ENCODE measurements around the gene OR9G4. TPM values are rescaled to one million over a fixed set of nuclear protein-coding genes. Genes with fewer than 3 reads are reported as not detected.

Gene OR9G4
- total RNA-seq, 4 donors from 2014 or later, result not detected

- Histone ChIP-seq H3K9me3 (no peaks in the 10 kb centered on the region), H3K27ac (no peak overlapping the region), H3K4me3 (no peak overlapping the region), H3K4me1 (no peaks in the 10 kb centered on the region), H3K27me3 (no peaks in the 10 kb centered on the region), H3K36me3 (no peaks in the 10 kb centered on the region)
- intact Hi-C loops (cut with DNase I; ENCODE audit: low total_unique reads), result no loop called here
- TF ChIP-seq CTCF (IDR thresholded peaks at IDR 0.05 in 4 of 5, conservative IDR thresholded peaks at IDR 0.05 in 1 of 5) (no peak), POLR2A (IDR thresholded peaks at IDR 0.05) (no peak)
- DNase-seq, result no peak
- ATAC-seq, result no peak
- in situ Hi-C loops (cut with MboI; ENCODE audit: low sequenced_read_pairs in 4 of 4), result no loop called here
Measured at GRCh38 chr11:56764976-56765375, 16.5 kb upstream of the OR9G4 start.

- intact Hi-C loops (cut with DNase I; ENCODE audit: low total_unique reads) (no loop called here), in situ Hi-C loops (cut with MboI; ENCODE audit: low sequenced_read_pairs in 4 of 4) (no loop called here)
- ATAC-seq, result no peak
- no peak for DNase-seq
- Histone ChIP-seq H3K4me1 (no peaks in the 10 kb centered on the region), H3K27me3 (no peaks in the 10 kb centered on the region), H3K36me3 (no peaks in the 10 kb centered on the region), H3K27ac (no peak overlapping the region), H3K4me3 (no peak overlapping the region), H3K9me3 (no peaks in the 10 kb centered on the region)
- TF ChIP-seq POLR2A (IDR thresholded peaks at IDR 0.05) (no peak), CTCF (IDR thresholded peaks at IDR 0.05 in 4 of 5, conservative IDR thresholded peaks at IDR 0.05 in 1 of 5) (no peak)
Measured at GRCh38 chr11:56751480-56751879, 3.0 kb upstream of the OR9G4 start.

- ATAC-seq, result no peak
- Histone ChIP-seq H3K4me3 (no peak overlapping the region), H3K27me3 (no peaks in the 10 kb centered on the region), H3K4me1 (no peaks in the 10 kb centered on the region), H3K27ac (no peak overlapping the region), H3K9me3 (no peaks in the 10 kb centered on the region), H3K36me3 (no peaks in the 10 kb centered on the region)
- in situ Hi-C loops (cut with MboI; ENCODE audit: low sequenced_read_pairs in 4 of 4), result no loop called here
- no peak for TF ChIP-seq POLR2A (IDR thresholded peaks at IDR 0.05)
- no peak for TF ChIP-seq CTCF (IDR thresholded peaks at IDR 0.05 in 4 of 5, conservative IDR thresholded peaks at IDR 0.05 in 1 of 5)
- DNase-seq, result no peak
- intact Hi-C loops (cut with DNase I; ENCODE audit: low total_unique reads), result no loop called here
Measured at GRCh38 chr11:56750190-56750589, 1.7 kb upstream of the OR9G4 start.

- intact Hi-C loops (cut with DNase I; ENCODE audit: low total_unique reads), result no loop called here
- H3K36me3 ChIP-seq, result no peaks in the 10 kb centered on the region
Measured at GRCh38 chr11:56740886-56741285, 7.6 kb downstream of the OR9G4 start.

More at GRCh38 chr11:56740886-56741285, 7.6 kb downstream of the OR9G4 start:
- Histone ChIP-seq H3K4me3 (no peak overlapping the region), H3K27ac (no peak overlapping the region), H3K9me3 (no peaks in the 10 kb centered on the region), H3K27me3 (no peaks in the 10 kb centered on the region), H3K4me1 (no peaks in the 10 kb centered on the region)
- ATAC-seq (no peak), DNase-seq (no peak)
- in situ Hi-C loops (cut with MboI; ENCODE audit: low sequenced_read_pairs in 4 of 4), result no loop called here
- no peak for TF ChIP-seq CTCF (IDR thresholded peaks at IDR 0.05 in 4 of 5, conservative IDR thresholded peaks at IDR 0.05 in 1 of 5)
- TF ChIP-seq POLR2A (IDR thresholded peaks at IDR 0.05), result no peak
